ENCODE results near the gene KATNBL1.
"Not testable (repeated sequence)": the region's sequence is repeated elsewhere in the genome, so short reads cannot be mapped to it uniquely, and the experiment has no call there.

KATNBL1 gene

GRCh38 chr15:34193272-34193671 lies 16.6 kb downstream of the KATNBL1 start:
- not testable (repeated sequence) for FAIRE-seq

DNA sequence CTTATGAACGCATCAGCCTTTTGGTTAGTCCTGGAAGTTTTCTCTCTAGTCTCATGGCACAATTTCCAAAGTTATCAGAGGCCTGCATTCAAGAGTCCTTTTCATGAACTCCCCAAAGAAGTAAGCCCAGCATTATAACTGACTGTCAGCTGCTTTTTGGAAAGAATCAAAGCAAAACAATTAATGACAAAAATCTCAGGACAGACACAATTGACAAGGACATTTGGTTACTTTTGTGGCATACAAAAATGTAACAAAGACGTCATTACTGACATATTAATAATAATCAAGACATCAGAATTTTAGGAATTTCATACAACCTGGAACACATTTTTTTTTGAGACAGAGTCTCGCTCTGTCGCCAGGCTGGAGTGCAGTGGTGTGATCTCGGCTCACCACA lies 21.2 kb downstream of the KATNBL1 start:
- no peak for FAIRE-seq

DNA sequence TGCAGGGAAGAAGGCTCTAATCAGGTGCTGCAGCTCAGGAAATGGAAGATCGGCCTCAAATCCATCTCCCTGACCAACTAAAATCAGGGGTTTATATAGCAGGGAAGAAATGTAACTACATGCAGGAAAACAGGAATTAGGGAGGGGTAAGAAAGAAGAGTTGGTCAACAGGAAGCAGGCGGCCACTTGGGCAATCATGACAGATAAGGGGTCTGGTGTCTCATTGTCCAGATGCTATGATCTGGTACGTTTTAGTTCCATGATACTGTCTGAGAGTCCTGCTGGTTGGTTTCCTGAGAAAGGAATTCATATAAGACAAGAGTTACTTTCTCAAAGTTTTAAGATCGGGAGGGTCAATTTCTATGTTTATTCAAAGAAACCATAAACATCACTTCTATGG lies 24.2 kb downstream of the KATNBL1 start:
- no peak for FAIRE-seq

DNA sequence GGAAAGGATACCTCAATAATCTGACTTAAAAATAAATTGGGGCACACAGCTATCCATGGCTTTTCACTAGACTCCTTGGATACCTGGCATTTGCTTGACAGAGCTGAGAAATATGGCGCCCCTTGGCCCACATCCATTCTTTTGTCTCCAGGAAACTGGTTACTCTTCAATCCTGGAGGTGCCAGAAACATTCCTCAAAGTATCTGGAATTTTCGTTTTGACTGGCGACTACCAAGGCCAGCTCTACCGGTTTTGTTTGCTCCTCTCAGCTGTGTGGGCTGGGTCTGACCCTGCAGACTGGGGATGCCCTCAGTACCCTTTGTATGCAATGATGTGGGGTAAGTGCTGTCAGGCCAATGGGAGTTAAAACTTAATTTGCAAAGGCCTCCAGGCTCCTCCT lies 27.0 kb downstream of the KATNBL1 start:
- FAIRE-seq, result no peak

- FAIRE-seq, result no peak
Measured at GRCh38 chr15:34179234-34179633, 30.7 kb downstream of the KATNBL1 start.

GRCh38 chr15:34165987-34166573 lies 43.8 kb downstream of the KATNBL1 start:
- FAIRE-seq, result not testable (repeated sequence)

- no peak for FAIRE-seq
Measured at GRCh38 chr15:34161329-34161963, 48.5 kb downstream of the KATNBL1 start.

DNA sequence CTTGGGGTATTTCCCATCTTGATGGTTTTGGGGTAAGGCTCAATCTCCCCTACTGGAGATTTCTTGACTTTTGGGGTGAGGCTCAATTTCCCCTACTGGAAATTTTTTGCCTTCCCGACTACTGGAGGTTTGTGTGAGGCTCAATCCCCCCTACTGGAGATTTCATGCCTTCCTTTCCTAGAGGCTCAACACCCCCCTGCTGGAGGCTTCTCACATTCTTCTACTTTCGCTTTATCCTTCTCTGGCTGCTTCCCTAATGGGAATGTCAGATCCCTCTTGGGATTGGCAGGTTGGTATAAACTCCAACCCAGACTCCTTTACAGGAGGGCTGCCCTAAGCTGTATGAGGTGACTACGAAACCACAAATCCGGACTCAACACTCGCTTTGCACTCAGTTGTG lies 49.2 kb downstream of the KATNBL1 start:
- no peak for FAIRE-seq

GRCh38 chr15:34158355-34158754 lies 51.5 kb downstream of the KATNBL1 start:
- FAIRE-seq, result no peak

- FAIRE-seq, result no peak
Measured at GRCh38 chr15:34155859-34156258, 54.0 kb downstream of the KATNBL1 start.

DNA sequence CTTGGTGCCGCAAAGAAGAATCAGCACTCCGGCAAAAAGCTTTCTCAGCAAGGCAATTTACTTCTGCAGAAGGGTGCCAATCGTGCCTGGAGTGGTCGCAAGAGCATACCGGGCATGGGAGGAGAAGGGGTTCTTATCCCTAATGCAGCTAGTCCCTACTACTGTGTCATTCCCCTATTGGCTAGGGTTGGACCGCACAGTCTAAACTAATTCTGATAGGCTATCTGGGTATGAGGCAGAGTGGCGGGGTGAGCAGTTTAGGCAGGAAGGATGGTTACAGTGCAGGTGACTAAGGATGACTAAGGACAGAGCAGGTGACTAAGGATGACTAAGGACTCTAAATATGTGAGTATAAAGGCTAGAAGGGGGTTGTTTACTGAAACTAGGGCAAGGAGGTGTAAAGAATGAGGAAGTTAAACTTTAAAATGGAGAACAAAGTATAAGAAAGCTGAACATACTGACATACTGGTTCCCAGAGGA lies 55.1 kb downstream of the KATNBL1 start:
- no peak for FAIRE-seq

DNA sequence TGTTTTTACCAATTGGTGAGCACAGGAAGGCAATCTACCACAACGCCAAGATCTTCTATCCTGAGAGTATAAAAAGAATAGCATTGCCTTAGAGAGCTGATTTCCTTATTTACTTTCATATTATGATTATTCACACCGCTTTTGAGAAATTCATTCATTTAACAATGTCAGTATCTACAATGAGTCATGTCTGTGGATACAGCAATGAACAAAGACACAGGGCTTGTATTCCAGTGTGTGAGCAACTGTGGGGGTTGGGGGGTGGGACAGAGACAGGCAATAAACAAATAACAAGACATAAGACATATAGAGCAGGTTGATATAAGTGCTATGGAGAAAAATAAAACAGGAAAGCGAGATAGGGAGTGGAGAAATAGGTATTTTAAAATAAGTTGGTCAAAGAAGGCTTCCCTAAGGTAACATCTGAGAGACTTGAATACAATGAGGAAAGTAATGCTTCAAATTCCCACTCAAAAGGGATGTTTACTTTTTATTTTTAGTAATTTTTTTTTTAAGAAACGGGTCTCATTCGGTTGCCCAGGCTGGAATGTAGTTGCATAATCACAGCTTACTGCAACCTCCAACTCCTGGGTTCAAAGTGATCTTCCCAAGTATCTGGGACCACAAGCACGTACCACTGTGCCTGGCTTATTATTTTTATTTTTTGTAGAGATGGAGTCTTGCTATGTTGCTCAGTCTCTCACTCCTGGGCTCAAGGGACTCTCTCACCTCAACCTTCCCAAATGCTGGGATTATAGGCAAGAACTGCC lies 62.3 kb downstream of the KATNBL1 start:
- no peak for FAIRE-seq

- peak; percentile 49 for FAIRE-seq
Measured at GRCh38 chr15:34133511-34133910, 76.4 kb downstream of the KATNBL1 start.

GRCh38 chr15:34132881-34133280 lies 77.0 kb downstream of the KATNBL1 start:
- FAIRE-seq, result no peak

DNA sequence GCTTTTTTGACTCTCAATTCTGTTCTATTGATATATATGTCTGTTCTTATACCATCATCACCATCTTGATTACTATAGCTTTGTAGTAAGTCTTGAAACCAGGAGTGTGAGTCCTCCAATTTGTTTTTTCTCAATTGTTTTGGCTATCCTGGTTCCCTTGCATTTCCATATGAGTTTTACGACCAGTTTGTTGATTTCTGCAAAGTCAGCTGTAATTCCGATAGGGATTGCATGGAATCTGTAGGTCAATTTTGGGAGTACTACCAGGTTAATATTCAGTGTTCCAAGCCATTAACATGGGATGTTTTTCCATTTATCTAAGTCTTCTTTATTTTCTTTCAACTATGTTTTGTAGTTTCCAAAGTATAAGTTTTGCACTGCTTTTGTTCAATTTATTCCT lies 81.0 kb downstream of the KATNBL1 start:
- no peak for FAIRE-seq

DNA sequence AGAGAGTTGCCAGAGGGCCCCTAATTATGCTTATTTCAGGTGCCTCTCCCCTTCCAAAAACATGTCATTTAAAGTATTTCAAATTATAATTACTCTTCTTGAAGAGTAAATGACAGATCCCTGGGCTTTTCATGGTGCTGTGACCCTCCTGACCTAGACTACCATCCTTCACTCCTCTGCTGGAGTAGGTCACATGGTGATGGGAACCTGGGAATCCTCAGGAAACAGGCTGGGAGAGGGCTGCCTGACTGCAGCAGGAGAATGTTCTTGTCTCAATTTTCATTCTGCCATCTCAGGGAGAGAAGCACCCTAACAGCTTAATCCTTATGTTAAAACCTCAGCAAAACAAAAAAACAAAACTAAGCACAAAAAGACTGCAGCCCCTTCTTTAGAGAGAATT lies 83.4 kb downstream of the KATNBL1 start:
- FAIRE-seq, result no peak

DNA sequence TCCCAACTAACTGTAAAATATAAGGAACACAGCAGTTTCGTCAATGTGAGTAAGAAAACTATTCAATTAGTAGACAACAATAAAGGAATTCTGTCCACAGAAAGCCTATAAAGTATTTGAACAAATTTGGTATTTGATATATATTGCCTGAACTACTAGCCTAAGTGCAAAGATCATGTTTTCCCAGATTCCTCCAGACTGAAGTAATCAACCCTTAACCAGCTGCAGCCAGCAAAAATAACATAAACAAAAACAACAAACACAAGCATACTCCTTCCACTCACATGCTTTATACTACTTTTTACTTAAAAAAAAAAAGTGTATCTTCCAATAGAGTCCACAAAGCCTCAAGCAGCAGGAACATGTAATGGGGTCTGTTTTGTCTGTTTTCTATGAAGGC lies 84.0 kb downstream of the KATNBL1 start:
- FAIRE-seq, result no peak

GRCh38 chr15:34124651-34125050 lies 85.2 kb downstream of the KATNBL1 start:
- no peak for FAIRE-seq

- FAIRE-seq, result no peak
Measured at GRCh38 chr15:34122771-34123183, 87.1 kb downstream of the KATNBL1 start.

GRCh38 chr15:34121786-34122185 lies 88.1 kb downstream of the KATNBL1 start:
- FAIRE-seq, result not testable (repeated sequence)

DNA sequence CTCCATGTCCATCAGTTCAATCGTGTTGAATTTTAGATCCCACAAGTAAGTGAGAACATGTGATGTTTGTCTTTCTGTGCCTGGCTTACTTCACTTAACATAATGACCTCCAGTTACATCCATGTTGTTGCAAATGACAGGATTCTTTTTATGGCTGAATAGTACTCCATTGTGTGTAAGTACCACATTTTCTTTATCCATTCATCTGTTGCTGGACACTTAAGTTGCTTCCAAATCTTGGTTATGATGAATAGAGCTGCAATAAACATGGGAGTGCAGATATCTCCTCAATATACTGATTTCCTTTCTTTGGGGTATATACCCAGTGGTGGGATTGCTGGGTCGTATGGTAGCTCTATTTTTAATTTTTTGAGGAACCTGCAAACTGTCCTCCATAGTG lies 89.5 kb downstream of the KATNBL1 start:
- FAIRE-seq, result not testable (repeated sequence)

GRCh38 chr15:34119291-34119690 lies 90.6 kb downstream of the KATNBL1 start:
- no peak for FAIRE-seq

DNA sequence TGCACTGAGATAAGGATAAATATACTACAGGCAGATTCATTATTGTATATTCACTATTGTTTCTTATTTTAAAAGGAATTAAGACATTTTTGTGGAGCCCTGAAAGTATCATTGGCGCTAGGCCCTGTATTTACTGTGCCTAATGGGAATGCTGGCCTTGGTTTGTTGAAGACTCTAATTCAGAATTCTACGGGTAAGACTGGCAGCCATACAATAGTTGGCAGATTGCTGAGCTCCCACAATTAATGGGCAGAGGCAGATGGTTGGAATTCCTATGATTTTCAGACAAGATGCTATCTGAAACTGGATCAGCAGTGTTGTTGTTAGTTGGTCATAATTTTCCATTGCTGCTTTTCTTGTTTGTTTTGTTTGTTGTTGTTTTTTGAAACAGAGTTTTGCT lies 93.3 kb downstream of the KATNBL1 start:
- FAIRE-seq, result no peak

DNA sequence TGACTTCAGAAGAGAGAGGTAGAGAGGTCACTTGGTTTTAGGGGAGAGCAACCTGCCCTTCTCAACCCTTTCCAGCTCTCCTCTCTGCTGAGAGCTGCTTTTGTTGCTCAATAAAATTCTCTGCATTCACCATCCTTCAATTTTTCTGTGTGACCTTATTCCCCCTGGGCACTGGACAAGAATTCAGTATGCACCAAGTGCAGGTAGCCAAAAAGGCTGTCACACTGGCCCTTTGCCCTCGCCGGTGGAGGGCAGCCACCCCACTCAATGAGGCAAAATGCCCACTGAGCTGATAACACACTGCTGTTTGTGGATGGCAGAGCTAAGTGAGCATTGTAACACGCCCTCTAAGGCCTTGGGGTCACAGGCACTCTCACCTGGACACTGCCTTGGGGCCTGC lies 95.2 kb downstream of the KATNBL1 start:
- no peak for FAIRE-seq
